ENCODE measurements around the gene ZDHHC18.

Gene ZDHHC18

DNA sequence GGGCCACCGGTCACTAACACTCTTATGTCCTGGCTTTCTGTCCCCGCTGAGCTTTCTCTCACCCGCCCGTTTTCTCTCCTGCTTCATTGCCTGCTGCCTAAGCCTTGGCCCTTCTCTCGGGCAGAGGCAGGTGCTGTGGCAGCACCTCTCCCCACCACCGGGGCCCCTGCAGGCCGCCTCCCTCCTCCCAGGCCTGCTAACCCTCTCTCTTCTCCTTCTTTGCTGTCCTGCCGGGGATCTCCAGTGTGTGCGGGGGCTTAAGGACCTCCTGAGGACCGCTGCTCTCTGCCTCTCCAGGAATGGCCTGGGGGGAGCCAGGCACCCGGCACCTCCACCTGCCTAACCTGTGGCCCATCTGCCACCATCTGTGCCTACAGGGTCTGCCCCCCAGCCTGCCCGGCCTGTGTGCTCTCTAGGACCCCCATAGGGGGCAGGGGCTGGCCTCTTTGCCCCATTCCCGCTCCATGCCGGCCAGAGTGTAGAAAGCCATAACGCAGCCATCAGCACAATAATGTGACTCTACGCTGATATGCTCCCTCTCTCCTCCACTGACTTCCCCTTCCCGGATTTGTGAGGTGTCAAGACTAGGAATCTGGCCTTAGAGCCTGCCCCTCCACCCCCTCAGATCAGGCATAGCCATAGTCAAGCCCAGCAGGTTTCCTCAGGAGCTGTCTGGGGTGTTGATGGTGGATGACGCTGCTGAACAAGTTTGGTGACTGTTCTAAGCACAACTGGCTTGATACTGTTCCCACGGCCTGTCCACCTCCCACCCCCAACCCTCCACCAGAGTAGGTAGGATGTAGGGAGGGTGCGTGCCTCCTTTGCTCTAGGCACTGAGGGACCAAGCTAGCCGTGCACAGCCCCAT is 30.3 kb downstream of the ZDHHC18 start:
- Histone ChIP-seq H3K4me1 (ENCODE audit: control insufficient read depth in 2 of 2, insufficient read depth in 2 of 2, low read length in 2 of 2) (peaks cover 18 to 34% of the 10 kb centered on the region in 2 donors), H3K9me3 (ENCODE audit: control insufficient read depth in 2 of 2, low read length in 2 of 2) (no peaks in the 10 kb centered on the region), H3K4me3 (ENCODE audit: low read length in 2 of 2) (no peak overlapping the region), H3K27ac (ENCODE audit: low read depth in 2 of 2, low read length in 2 of 2) (no peak overlapping the region), H3K27me3 (ENCODE audit: control insufficient read depth in 2 of 2, insufficient read depth in 2 of 2, low read length in 2 of 2) (no peaks in the 10 kb centered on the region), H3K9ac (ENCODE audit: low read depth in 1 of 2, low read length in 2 of 2) (no peak overlapping the region), H3K36me3 (ENCODE audit: control insufficient read depth in 2 of 2, insufficient read depth in 2 of 2, low read length in 2 of 2) (peaks cover 16 to 25% of the 10 kb centered on the region in 2 donors)

DNA sequence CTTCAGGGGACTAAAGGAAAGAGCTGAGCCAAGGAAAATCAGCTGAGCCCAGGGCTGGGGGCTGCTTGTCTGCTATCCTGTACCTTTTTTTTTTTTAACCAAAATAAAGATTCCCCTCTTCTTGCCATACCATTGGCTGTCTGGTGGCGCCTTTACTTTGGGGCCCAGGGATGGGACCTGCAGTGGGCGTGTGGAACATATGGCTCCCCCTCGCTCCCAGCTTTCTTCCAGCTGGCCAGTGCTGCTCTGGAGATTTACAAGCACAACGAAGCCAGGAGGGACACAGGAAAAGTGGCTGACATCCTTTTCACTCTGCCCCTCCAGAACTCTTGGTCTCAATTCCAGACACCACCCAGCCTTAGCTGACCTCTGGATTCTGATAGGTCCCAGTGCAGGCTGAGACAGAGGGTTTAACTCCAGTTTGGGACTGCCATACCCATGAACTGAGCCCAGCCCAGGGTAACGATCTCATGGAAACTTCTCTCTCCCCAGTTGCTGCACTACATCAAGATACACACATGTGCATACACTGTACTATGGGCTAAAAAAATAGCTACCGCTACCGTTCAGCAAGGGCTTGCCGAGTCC is 31.1 kb downstream of the ZDHHC18 start:
- Histone ChIP-seq H3K36me3 (ENCODE audit: control insufficient read depth in 2 of 2, insufficient read depth in 2 of 2, low read length in 2 of 2) (peaks cover 9 to 18% of the 10 kb centered on the region in 2 donors), H3K9ac (ENCODE audit: low read depth in 1 of 2, low read length in 2 of 2) (no peak overlapping the region), H3K4me1 (ENCODE audit: control insufficient read depth in 2 of 2, insufficient read depth in 2 of 2, low read length in 2 of 2) (peaks cover 21 to 41% of the 10 kb centered on the region in 2 donors), H3K27ac (ENCODE audit: low read depth in 2 of 2, low read length in 2 of 2) (no peak overlapping the region), H3K4me3 (ENCODE audit: low read length in 2 of 2) (no peak overlapping the region), H3K9me3 (ENCODE audit: control insufficient read depth in 2 of 2, low read length in 2 of 2) (no peaks in the 10 kb centered on the region), H3K27me3 (ENCODE audit: control insufficient read depth in 2 of 2, insufficient read depth in 2 of 2, low read length in 2 of 2) (no peaks in the 10 kb centered on the region)

DNA sequence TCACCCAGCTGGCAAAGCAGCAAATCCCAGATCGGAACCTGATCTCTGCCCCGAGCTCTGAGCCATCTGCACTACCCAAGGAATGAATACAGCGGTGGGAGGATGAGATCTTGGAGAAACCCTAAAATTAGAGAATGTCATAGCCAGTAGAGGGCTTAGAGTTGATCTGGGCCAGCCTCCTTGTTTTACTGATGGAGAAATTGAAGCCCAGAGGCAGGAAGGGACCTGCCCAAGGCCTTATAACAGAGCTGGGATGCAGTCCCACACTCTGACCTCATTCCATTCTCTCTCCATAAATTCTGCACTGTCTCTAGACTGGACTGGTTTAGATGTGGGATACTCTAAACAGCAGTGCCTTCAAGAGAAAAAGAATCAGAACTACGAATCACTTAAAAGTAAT is 31.7 kb downstream of the ZDHHC18 start:
- no peak overlapping the region for H3K4me3 ChIP-seq (ENCODE audit: low read length in 2 of 2)
- H3K27ac ChIP-seq (ENCODE audit: low read depth in 2 of 2, low read length in 2 of 2), result no peak overlapping the region
- peaks cover 22 to 40% of the 10 kb centered on the region in 2 donors for H3K4me1 ChIP-seq (ENCODE audit: control insufficient read depth in 2 of 2, insufficient read depth in 2 of 2, low read length in 2 of 2)
- no peak overlapping the region for H3K9ac ChIP-seq (ENCODE audit: low read depth in 1 of 2, low read length in 2 of 2)
- H3K27me3 ChIP-seq (ENCODE audit: control insufficient read depth in 2 of 2, insufficient read depth in 2 of 2, low read length in 2 of 2), result no peaks in the 10 kb centered on the region
- H3K36me3 ChIP-seq (ENCODE audit: control insufficient read depth in 2 of 2, insufficient read depth in 2 of 2, low read length in 2 of 2), result peaks cover 7 to 15% of the 10 kb centered on the region in 2 donors
- no peaks in the 10 kb centered on the region for H3K9me3 ChIP-seq (ENCODE audit: control insufficient read depth in 2 of 2, low read length in 2 of 2)

DNA sequence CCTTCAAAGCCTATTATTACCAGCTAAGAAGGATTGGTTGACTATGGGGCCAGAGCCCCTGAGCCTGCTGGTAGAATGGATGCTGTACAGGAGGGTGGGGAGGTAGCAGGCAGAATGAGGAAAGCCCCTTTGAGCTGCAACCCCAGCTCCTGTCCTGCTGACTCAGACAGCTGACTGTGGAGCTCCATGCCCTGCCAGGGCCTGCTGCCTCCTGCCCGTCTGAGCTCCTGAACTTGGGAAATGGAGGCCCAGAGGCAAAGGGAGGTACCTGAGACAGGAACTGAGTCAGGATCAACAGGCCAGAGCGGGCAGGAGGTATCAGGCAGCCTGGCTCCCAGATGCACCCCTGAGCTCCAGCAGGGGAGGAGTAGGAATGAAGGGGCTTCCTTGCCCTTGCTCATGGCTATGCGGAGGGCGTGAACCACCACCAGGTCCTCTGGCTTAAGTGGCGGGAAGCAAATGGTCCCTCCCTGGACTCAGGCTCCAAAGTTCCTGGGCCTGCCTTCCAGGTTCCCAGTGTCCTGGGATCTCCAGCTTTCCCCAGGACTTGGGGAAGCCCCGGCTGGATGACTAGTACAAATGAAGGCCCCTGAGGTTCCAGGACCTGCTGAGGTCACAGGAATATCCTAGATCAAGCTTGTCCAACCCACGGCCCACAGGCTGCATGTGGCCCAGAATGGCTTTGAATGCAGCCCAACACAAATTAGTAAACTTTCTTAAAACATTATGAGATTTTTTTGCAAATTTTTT is 32.6 kb downstream of the ZDHHC18 start:
- H3K4me1 ChIP-seq (ENCODE audit: control insufficient read depth in 2 of 2, insufficient read depth in 2 of 2, low read length in 2 of 2), result peaks cover 24 to 35% of the 10 kb centered on the region in 2 donors
- no peak overlapping the region for H3K27ac ChIP-seq (ENCODE audit: low read depth in 2 of 2, low read length in 2 of 2)
- peaks cover 0 to 9% of the 10 kb centered on the region in 2 donors for H3K36me3 ChIP-seq (ENCODE audit: control insufficient read depth in 2 of 2, insufficient read depth in 2 of 2, low read length in 2 of 2)
- H3K9me3 ChIP-seq (ENCODE audit: control insufficient read depth in 2 of 2, low read length in 2 of 2), result no peaks in the 10 kb centered on the region
- no peak overlapping the region for H3K4me3 ChIP-seq (ENCODE audit: low read length in 2 of 2)
- no peaks in the 10 kb centered on the region for H3K27me3 ChIP-seq (ENCODE audit: control insufficient read depth in 2 of 2, insufficient read depth in 2 of 2, low read length in 2 of 2)
- H3K9ac ChIP-seq (ENCODE audit: low read depth in 1 of 2, low read length in 2 of 2), result no peak overlapping the region

DNA sequence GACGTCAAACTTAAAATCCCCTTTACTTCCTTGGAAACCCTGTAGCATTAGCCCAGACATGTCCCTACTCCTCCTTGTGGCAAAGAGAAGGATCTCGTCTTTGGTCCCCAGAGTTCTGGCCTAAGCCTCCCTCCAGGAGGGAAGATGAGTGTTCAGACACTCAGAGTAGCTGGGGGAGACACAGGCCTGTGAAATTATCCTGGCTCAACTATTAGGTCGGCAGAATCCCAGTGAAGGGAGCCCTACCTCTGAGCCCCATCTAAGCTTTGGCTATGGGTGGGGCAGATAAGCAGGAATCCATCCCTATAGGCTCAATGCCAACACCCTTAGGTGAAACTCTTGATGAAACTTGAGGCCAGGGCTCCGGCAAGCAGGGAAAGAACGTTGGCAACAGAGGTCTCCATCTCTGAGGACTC is 34.8 kb downstream of the ZDHHC18 start:
- Histone ChIP-seq H3K4me1 (ENCODE audit: control insufficient read depth in 2 of 2, insufficient read depth in 2 of 2, low read length in 2 of 2) (peaks cover 11 to 21% of the 10 kb centered on the region in 2 donors), H3K27ac (ENCODE audit: low read depth in 2 of 2, low read length in 2 of 2) (peak overlapping the region in 1 of 2 donors; percentile 84), H3K9ac (ENCODE audit: low read depth in 1 of 2, low read length in 2 of 2) (no peak overlapping the region)

DNA sequence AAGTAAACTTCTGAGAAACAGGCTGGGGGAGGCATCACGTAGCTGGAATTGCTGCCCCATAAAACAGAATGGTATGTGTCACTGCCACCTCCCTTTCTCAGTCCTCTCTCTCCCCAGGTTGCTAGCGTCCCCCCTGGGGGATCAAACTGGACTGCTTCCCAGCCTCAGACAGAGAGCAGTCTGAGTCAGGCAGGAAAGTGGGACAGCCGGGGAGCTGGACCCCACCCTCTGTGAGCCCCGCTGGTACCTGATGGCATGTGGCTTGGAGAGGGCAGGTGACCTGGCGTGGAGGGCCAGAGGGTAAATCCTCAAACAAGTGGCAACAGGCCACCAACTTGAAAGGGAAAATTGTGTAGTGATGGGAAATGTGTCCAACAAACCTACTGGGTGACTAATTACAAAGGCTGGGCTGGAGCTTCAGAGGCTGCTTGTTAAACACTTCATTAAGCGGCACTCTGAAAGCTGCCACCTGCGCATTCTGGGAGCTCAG is 35.4 kb downstream of the ZDHHC18 start:
- H3K27me3 ChIP-seq (ENCODE audit: control insufficient read depth in 2 of 2, insufficient read depth in 2 of 2, low read length in 2 of 2), result no peaks in the 10 kb centered on the region
- no peak overlapping the region for H3K4me3 ChIP-seq (ENCODE audit: low read length in 2 of 2)
- H3K36me3 ChIP-seq (ENCODE audit: control insufficient read depth in 2 of 2, insufficient read depth in 2 of 2, low read length in 2 of 2), result peaks cover 0 to 1% of the 10 kb centered on the region in 2 donors
- H3K9ac ChIP-seq (ENCODE audit: low read depth in 1 of 2, low read length in 2 of 2), result peak overlapping the region in 1 of 2 donors; percentile 59
- no peaks in the 10 kb centered on the region for H3K9me3 ChIP-seq (ENCODE audit: control insufficient read depth in 2 of 2, low read length in 2 of 2)
- peaks cover 11 to 21% of the 10 kb centered on the region in 2 donors for H3K4me1 ChIP-seq (ENCODE audit: control insufficient read depth in 2 of 2, insufficient read depth in 2 of 2, low read length in 2 of 2)
- H3K27ac ChIP-seq (ENCODE audit: low read depth in 2 of 2, low read length in 2 of 2), result peak overlapping the region; percentile 84 to 94

More for the DNA sequence above, 34.8 kb downstream of the ZDHHC18 start:
- Histone ChIP-seq H3K27me3 (ENCODE audit: control insufficient read depth in 2 of 2, insufficient read depth in 2 of 2, low read length in 2 of 2) (no peaks in the 10 kb centered on the region), H3K36me3 (ENCODE audit: control insufficient read depth in 2 of 2, insufficient read depth in 2 of 2, low read length in 2 of 2) (peaks cover 0 to 2% of the 10 kb centered on the region in 2 donors), H3K4me3 (ENCODE audit: low read length in 2 of 2) (no peak overlapping the region), H3K9me3 (ENCODE audit: control insufficient read depth in 2 of 2, low read length in 2 of 2) (no peaks in the 10 kb centered on the region)

DNA sequence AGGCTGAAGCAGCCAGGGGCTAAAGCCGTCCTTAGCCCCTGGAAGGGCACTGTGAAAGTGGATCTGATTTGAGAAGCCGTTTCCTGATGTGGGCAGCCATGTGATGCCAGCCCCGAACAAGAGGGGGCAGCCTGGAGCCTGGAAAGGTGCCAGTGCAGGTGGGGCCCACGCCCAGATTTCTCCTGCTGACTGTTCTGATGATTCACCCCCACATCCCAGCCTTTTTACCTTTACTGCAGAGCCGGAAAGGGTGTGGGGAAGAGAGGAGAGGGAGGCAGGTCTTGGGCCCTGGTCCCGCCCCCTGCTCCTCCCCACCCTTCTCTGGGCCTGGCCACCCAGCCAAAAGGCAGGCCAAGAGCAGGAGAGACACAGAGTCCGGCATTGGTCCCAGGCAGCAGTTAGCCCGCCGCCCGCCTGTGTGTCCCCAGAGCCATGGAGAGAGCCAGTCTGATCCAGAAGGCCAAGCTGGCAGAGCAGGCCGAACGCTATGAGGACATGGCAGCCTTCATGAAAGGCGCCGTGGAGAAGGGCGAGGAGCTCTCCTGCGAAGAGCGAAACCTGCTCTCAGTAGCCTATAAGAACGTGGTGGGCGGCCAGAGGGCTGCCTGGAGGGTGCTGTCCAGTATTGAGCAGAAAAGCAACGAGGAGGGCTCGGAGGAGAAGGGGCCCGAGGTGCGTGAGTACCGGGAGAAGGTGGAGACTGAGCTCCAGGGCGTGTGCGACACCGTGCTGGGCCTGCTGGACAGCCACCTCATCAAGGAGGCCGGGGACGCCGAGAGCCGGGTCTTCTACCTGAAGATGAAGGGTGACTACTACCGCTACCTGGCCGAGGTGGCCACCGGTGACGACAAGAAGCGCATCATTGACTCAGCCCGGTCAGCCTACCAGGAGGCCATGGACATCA is 36.5 kb downstream of the ZDHHC18 start, which contains the start of gene SFN:
Gene SFN, plus strand, starts transcription at position 369 of the 904 bp plus-strand sequence. Its CDS starts 64 bp downstream, at position 433.
- peak within 1 kb of the TSS; percentile 90 to 97 for H3K9ac ChIP-seq (ENCODE audit: low read depth in 1 of 2, low read length in 2 of 2)
- peaks cover 11 to 21% of the 10 kb centered on the region in 2 donors for H3K4me1 ChIP-seq (ENCODE audit: control insufficient read depth in 2 of 2, insufficient read depth in 2 of 2, low read length in 2 of 2)
- H3K9me3 ChIP-seq (ENCODE audit: control insufficient read depth in 2 of 2, low read length in 2 of 2), result no peaks in the 10 kb centered on the region
- no peaks in the 10 kb centered on the region for H3K36me3 ChIP-seq (ENCODE audit: control insufficient read depth in 2 of 2, insufficient read depth in 2 of 2, low read length in 2 of 2)
- H3K4me3 ChIP-seq (ENCODE audit: low read length in 2 of 2), result peak within 1 kb of the TSS; percentile 84 to 85
- H3K27me3 ChIP-seq (ENCODE audit: control insufficient read depth in 2 of 2, insufficient read depth in 2 of 2, low read length in 2 of 2), result no peaks in the 10 kb centered on the region
- H3K27ac ChIP-seq (ENCODE audit: low read depth in 2 of 2, low read length in 2 of 2), result peak within 1 kb of the TSS; percentile 94 to 97

DNA sequence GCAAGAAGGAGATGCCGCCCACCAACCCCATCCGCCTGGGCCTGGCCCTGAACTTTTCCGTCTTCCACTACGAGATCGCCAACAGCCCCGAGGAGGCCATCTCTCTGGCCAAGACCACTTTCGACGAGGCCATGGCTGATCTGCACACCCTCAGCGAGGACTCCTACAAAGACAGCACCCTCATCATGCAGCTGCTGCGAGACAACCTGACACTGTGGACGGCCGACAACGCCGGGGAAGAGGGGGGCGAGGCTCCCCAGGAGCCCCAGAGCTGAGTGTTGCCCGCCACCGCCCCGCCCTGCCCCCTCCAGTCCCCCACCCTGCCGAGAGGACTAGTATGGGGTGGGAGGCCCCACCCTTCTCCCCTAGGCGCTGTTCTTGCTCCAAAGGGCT is 37.2 kb downstream of the ZDHHC18 start:
- peak overlapping the region; percentile 90 to 97 for H3K9ac ChIP-seq (ENCODE audit: low read depth in 1 of 2, low read length in 2 of 2)
- peak overlapping the region; percentile 84 to 85 for H3K4me3 ChIP-seq (ENCODE audit: low read length in 2 of 2)
- no peaks in the 10 kb centered on the region for H3K27me3 ChIP-seq (ENCODE audit: control insufficient read depth in 2 of 2, insufficient read depth in 2 of 2, low read length in 2 of 2)
- peaks cover 11 to 21% of the 10 kb centered on the region in 2 donors for H3K4me1 ChIP-seq (ENCODE audit: control insufficient read depth in 2 of 2, insufficient read depth in 2 of 2, low read length in 2 of 2)
- no peaks in the 10 kb centered on the region for H3K9me3 ChIP-seq (ENCODE audit: control insufficient read depth in 2 of 2, low read length in 2 of 2)
- H3K36me3 ChIP-seq (ENCODE audit: control insufficient read depth in 2 of 2, insufficient read depth in 2 of 2, low read length in 2 of 2), result no peaks in the 10 kb centered on the region
- H3K27ac ChIP-seq (ENCODE audit: low read depth in 2 of 2, low read length in 2 of 2), result peak overlapping the region; percentile 94 to 97
